ENCODE data around the gene CAPN6.

DNA sequence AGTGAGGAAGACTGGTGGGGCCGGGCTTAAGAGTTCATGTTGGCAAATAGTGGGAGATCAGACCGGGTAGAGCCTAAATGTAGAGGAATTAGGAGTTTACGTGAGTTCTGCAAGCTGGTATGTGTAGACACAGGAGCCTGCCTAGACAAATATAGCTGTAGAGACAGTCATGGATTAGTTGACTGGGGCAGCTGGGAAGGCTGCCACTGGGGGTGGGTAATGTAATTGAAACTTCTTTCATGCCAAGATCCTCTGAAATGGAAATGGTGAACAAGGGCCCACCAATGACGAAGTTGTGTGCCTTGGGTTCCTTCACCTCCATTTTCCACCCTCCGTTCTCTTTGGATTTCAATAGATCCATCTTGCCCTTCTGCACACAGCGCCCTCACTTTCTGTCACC is 11.9 kb upstream of the CAPN6 start:
- TF ChIP-seq, protein P1, sequence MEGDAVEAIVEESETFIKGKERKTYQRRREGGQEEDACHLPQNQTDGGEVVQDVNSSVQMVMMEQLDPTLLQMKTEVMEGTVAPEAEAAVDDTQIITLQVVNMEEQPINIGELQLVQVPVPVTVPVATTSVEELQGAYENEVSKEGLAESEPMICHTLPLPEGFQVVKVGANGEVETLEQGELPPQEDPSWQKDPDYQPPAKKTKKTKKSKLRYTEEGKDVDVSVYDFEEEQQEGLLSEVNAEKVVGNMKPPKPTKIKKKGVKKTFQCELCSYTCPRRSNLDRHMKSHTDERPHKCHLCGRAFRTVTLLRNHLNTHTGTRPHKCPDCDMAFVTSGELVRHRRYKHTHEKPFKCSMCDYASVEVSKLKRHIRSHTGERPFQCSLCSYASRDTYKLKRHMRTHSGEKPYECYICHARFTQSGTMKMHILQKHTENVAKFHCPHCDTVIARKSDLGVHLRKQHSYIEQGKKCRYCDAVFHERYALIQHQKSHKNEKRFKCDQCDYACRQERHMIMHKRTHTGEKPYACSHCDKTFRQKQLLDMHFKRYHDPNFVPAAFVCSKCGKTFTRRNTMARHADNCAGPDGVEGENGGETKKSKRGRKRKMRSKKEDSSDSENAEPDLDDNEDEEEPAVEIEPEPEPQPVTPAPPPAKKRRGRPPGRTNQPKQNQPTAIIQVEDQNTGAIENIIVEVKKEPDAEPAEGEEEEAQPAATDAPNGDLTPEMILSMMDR (conservative IDR thresholded peaks at IDR 0.05; ENCODE audit: low read length) = no peak
- no peak for TF ChIP-seq EZH2phosphoT487 (IDR thresholded peaks at IDR 0.05; ENCODE audit: borderline replicate concordance, low read depth, low read length)

Measured in OCI-LY7 (cell line).